ENCODE measurements around the gene GRN.

- TF ChIP-seq CTCF (IDR thresholded peaks at IDR 0.05; ENCODE audit: insufficient read depth, low read depth, low read length) (peak; percentile 83), EZH2 (IDR thresholded peaks at IDR 0.05; ENCODE audit: insufficient read depth, low read length) (no peak)
Observed at GRCh38 chr17:44331249-44331760, 13.8 kb upstream of the GRN start.

Data from astrocyte (in vitro differentiated cells and primary cell).